ENCODE measurements around the gene SEMA6D. TPM values are rescaled to one million over a fixed set of nuclear protein-coding genes. Genes with fewer than 3 reads are reported as not detected.

SEMA6D gene
- total and polyA plus RNA-seq, 2 experiments from 2014 or later, result 77.6 to 90.6 TPM

DNA sequence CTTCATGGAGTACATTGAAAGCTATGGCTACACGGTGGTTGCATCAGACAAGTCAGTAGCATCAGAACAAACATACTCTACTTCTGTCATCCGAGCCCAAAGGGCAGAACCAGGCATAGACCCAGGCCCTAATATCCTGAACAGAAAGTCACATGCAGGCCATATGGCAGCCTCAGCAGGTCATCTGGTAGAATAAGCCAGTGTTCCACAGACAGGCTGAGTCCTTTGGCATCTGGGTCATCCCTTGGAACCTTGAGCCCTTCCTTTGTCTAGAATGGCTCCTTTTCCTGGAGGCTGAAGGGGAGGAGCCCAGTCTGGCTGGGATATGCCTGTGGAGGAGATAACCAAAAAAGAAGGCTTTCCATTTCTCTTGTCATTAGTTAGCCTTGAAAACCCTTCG is 29.2 kb downstream of the SEMA6D start:
- no peak overlapping the region for H3K27ac ChIP-seq
- H3K4me1 ChIP-seq (ENCODE audit: low read depth), result peaks cover 60% of the 10 kb centered on the region
- no peak for DNase-seq (ENCODE audit: low read depth in 1 of 2, low spot score in 1 of 2)
- TF ChIP-seq, protein P1, sequence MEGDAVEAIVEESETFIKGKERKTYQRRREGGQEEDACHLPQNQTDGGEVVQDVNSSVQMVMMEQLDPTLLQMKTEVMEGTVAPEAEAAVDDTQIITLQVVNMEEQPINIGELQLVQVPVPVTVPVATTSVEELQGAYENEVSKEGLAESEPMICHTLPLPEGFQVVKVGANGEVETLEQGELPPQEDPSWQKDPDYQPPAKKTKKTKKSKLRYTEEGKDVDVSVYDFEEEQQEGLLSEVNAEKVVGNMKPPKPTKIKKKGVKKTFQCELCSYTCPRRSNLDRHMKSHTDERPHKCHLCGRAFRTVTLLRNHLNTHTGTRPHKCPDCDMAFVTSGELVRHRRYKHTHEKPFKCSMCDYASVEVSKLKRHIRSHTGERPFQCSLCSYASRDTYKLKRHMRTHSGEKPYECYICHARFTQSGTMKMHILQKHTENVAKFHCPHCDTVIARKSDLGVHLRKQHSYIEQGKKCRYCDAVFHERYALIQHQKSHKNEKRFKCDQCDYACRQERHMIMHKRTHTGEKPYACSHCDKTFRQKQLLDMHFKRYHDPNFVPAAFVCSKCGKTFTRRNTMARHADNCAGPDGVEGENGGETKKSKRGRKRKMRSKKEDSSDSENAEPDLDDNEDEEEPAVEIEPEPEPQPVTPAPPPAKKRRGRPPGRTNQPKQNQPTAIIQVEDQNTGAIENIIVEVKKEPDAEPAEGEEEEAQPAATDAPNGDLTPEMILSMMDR (IDR thresholded peaks at IDR 0.05; ENCODE audit: low read depth, low read length), result no peak
- peaks cover 11% of the 10 kb centered on the region for H3K36me3 ChIP-seq
- no peaks in the 10 kb centered on the region for H3K27me3 ChIP-seq
- H3K4me3 ChIP-seq, result no peak overlapping the region
- H3K9me3 ChIP-seq (ENCODE audit: low read depth), result no peaks in the 10 kb centered on the region

DNA sequence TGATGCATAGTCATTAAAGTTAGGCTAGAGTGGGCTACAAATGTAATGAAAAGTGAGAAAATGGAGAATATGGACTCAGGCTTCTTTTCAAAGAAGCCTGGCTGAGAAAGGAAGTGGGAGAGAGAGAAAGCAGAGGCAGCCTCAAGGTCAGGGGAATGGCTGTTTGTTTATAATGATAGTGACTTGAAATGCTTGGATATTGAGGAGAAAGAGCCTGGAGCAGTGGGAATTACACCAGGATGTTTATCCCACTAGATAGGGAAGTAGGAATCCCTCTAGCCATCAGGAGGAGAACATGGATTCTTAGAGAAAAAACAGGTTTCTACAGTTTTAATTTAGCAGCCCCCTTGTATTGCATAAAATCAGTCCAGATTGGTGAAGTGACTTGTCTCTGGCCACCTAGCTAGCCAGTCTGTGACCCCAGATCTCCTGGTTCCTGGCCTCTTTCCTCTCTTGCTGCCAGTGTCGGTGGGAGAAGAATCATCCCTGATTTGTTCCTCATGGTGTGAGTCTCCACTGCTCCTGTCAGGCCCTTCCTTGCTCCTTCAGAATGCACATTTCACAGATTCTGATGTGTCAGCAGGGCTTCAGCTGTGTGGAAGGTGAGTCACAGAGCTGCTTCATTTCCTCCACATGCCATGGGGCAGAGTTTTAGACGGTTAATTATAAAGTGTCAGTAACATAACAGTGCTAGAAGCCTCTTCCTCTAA is 32.9 kb downstream of the SEMA6D start:
- Histone ChIP-seq H3K36me3 (peaks cover 3% of the 10 kb centered on the region), H3K27ac (no peak overlapping the region)
- peak in 1 of 2 donors; percentile 57 for DNase-seq (ENCODE audit: low read depth in 1 of 2, low spot score in 1 of 2)

DNA sequence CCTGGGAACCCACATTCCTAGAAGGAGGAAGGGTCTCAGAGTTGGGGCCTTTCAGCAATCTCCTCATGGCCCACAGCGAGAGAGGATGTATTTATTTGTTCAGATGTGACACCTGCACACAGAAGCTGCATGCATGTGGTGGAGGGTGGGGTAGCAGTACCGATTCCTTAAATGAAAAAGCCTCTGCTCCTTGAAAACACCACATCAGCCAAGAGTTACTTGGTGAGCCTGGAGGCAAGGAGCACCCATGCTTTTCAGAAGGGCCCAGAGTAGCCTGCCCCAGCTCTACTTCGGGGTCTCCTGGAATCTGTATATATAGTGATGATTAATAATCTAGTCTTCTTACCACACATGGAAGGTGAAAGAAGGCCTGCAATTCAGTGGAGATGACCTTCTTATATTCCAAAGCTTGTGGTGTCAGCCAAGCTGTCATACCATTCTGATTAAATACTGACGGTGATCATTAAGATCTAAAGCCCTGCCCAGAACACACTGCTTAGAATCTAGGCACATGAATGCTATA is 33.5 kb downstream of the SEMA6D start:
- H3K4me3 ChIP-seq, result no peak overlapping the region
- TF ChIP-seq, protein P1 (IDR thresholded peaks at IDR 0.05; ENCODE audit: low read depth, low read length), result no peak
- H3K27me3 ChIP-seq, result no peaks in the 10 kb centered on the region
- H3K36me3 ChIP-seq, result peaks cover 3% of the 10 kb centered on the region
- H3K9me3 ChIP-seq (ENCODE audit: low read depth), result no peaks in the 10 kb centered on the region
- no peak for DNase-seq (ENCODE audit: low read depth in 1 of 2, low spot score in 1 of 2)
- peaks cover 39% of the 10 kb centered on the region for H3K4me1 ChIP-seq (ENCODE audit: low read depth)
- H3K27ac ChIP-seq, result peak overlapping the region; percentile 52

More for the DNA sequence above, 32.9 kb downstream of the SEMA6D start:
- no peak overlapping the region for H3K4me3 ChIP-seq
- H3K4me1 ChIP-seq (ENCODE audit: low read depth), result peaks cover 36% of the 10 kb centered on the region
- no peaks in the 10 kb centered on the region for H3K9me3 ChIP-seq (ENCODE audit: low read depth)
- TF ChIP-seq, protein P1 (IDR thresholded peaks at IDR 0.05; ENCODE audit: low read depth, low read length), result no peak
- H3K27me3 ChIP-seq, result no peaks in the 10 kb centered on the region

DNA sequence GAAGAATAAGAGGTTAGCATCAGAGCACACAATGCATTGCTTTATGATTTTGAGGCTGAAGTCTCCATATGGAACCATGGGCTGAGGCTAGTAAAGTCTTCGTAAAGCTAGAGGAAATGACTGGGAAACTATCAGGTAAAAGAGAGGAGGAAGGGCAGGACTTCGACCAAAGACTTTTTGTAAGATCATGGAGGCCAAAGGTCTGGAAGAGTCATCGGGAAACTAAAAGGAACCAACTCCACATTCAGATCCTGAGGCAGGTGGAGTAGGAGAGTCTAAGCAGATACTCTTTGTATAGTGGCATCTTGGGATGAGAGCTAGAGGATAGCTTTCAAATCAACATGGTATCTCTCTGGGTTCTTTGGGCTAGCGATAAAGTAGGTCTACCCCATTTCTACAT is 36.3 kb downstream of the SEMA6D start:
- DNase-seq (ENCODE audit: low read depth in 1 of 2, low spot score in 1 of 2), result no peak
- no peak overlapping the region for H3K27ac ChIP-seq
- H3K9me3 ChIP-seq (ENCODE audit: low read depth), result no peaks in the 10 kb centered on the region
- H3K36me3 ChIP-seq, result no peaks in the 10 kb centered on the region
- peaks cover 36% of the 10 kb centered on the region for H3K4me1 ChIP-seq (ENCODE audit: low read depth)
- TF ChIP-seq, protein P1 (IDR thresholded peaks at IDR 0.05; ENCODE audit: low read depth, low read length), result no peak
- H3K27me3 ChIP-seq, result no peaks in the 10 kb centered on the region
- no peak overlapping the region for H3K4me3 ChIP-seq

DNA sequence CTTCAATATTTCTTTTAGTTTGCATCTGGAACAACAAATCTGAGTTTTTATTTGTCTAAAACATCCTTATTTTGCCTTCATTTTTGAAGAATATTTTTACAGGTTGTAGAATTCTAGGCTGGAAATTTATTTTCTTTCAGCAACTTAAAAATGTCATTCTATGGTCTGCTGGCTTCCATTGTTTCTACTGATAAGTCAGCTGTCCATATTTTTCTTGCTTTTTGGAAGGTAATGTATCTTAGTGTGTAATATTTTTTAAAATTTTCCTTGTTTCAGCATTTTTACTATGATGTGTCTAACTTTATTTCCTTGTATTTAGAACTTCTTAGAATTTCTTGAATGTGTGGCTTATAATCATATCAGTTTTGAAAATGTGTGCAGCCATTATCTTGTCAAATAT is 37.0 kb downstream of the SEMA6D start:
- TF ChIP-seq, protein P1 (IDR thresholded peaks at IDR 0.05; ENCODE audit: low read depth, low read length), result no peak
- Histone ChIP-seq H3K36me3 (no peaks in the 10 kb centered on the region), H3K4me3 (no peak overlapping the region), H3K9me3 (ENCODE audit: low read depth) (no peaks in the 10 kb centered on the region), H3K27ac (no peak overlapping the region), H3K4me1 (ENCODE audit: low read depth) (peaks cover 34% of the 10 kb centered on the region), H3K27me3 (no peaks in the 10 kb centered on the region)
- no peak for DNase-seq (ENCODE audit: low read depth in 1 of 2, low spot score in 1 of 2)

Data from cardiac muscle cell (in vitro differentiated cells and primary cell).